GM12878 (cell line): ENCODE results near the gene SLCO1C1. TPM values are rescaled to one million over a fixed set of nuclear protein-coding genes. Genes with fewer than 3 reads are reported as not detected.
"Not testable (repeated sequence)": the region's sequence is repeated elsewhere in the genome, so short reads cannot be mapped to it uniquely, and the experiment has no call there.

ENCODE experiments used
- ATAC-seq: fragments of 200-7000 bp; cut with Tn5 transposase; 3 replicates; pipeline ENCODE4 v1.9.1; 2020; ENCODE audit warnings: mild to moderate bottlenecking, moderate library complexity
- BruUV-seq: library from RNA; stranded (reverse); fragments of 400-500 nt; replicated peaks from 2 replicates; lab custom pipeline; 2021; lab: Mats Ljungman, UMichigan
- CTCF ChIA-PET: fragments of 300-600 bp; sonication (Branson Sonifier 250); formaldehyde crosslinking; extraction: SDS; loops from one replicate; lab custom pipeline; 2021; ENCODE audit warnings: inconsistent platforms; lab: Yijun Ruan, JAX
- POLR2A ChIA-PET: fragments of 350-600 bp; formaldehyde crosslinking; extraction: SDS; loops from one replicate; lab custom pipeline; 2021; ENCODE audit warnings: inconsistent platforms; lab: Charles Lee
- RAD21 ChIA-PET: fragments of 300-600 bp; sonication (Branson Sonifier 250); formaldehyde crosslinking; loops from one replicate; lab custom pipeline; 2023; ENCODE audit warnings: antibody characterized with exemption; ENCODE audit not compliant: unreplicated experiment; lab: Charles Lee
- SMC1A ChIA-PET: fragments of 300-600 bp; sonication (Branson Sonifier 250); formaldehyde crosslinking; loops from one replicate; lab custom pipeline; 2023; ENCODE audit not compliant: unreplicated experiment, uncharacterized antibody; lab: Charles Lee
- DNase-seq: peaks from one replicate; pipeline ENCODE4 v3.0.0-alpha.2; 2011; ENCODE audit warnings: low read depth, low spot score
- FAIRE-seq: peaks from 3 replicates; lab custom pipeline; 2011; peaks lifted over from hg19 to GRCh38; lab: Jason Lieb, UNC
- H2AFZ ChIP-seq: 2 replicates; pipeline ENCODE4 v1.6.0; 2011; ENCODE audit warnings: low read depth, low read length, control low read depth; ENCODE audit not compliant: control insufficient read depth
- H3K27ac ChIP-seq: 2 replicates; pipeline ENCODE4 v1.5.1; 2011; ENCODE audit warnings: control low read depth; ENCODE audit not compliant: control insufficient read depth, insufficient read depth
- H3K27me3 ChIP-seq, 2 experiments: replicated peaks in 1 of 2; 2 replicates each; pipeline versions ENCODE4 v1.6.0 to v1.6.1; 2011; ENCODE audit warnings: low read length in 1 of 2; ENCODE audit not compliant: control insufficient read depth in 2 of 2, insufficient read depth in 2 of 2
- H3K36me3 ChIP-seq, 2 experiments: 2 replicates each; pipeline ENCODE4 v1.5.1; 2011; ENCODE audit warnings: low read length in 1 of 2; ENCODE audit not compliant: control insufficient read depth in 2 of 2, insufficient read depth in 2 of 2
- H3K4me1 ChIP-seq: 2 replicates; pipeline ENCODE4 v1.6.1; 2011; ENCODE audit warnings: mild to moderate bottlenecking, low read length, moderate library complexity, mixed read lengths; ENCODE audit not compliant: control insufficient read depth, insufficient read depth
- H3K4me2 ChIP-seq: 2 replicates; pipeline ENCODE4 v1.6.0; 2011; ENCODE audit warnings: control low read depth; ENCODE audit not compliant: control insufficient read depth, insufficient read depth
- H3K4me3 ChIP-seq: fragments of 200-600 bp; sonication (generic); 2 replicates; pipeline ENCODE4 v1.5.1; 2016
- H3K79me2 ChIP-seq: 2 replicates; pipeline ENCODE4 v1.6.0; 2011; ENCODE audit warnings: low read length; ENCODE audit not compliant: control insufficient read depth, insufficient read depth
- H3K9ac ChIP-seq: 2 replicates; pipeline ENCODE4 v1.8.0; 2011; ENCODE audit warnings: low read length, control low read depth, mixed read lengths; ENCODE audit not compliant: control insufficient read depth, insufficient read depth
- H3K9me3 ChIP-seq: replicated peaks from 3 replicates; pipeline ENCODE4 v1.5.1; 2011; ENCODE audit warnings: mild to moderate bottlenecking, low read length; ENCODE audit not compliant: control insufficient read depth, insufficient read depth
- H4K20me1 ChIP-seq: 2 replicates; pipeline ENCODE4 v1.6.0; 2011; ENCODE audit not compliant: control insufficient read depth, insufficient read depth
- CREB1 ChIP-seq: IDR thresholded peaks from 2 replicates; pipeline ENCODE4 v1.6.1; 2012; ENCODE audit warnings: low read depth, mild to moderate bottlenecking, inconsistent platforms
- WGBS: methylation state at CpG from one replicate; pipeline ENCODE4 v1.1.6; 2016; ENCODE audit warnings: low lambda C conversion rate; ENCODE audit not compliant: insufficient replicate concordance, insufficient coverage; ENCODE audit errors: missing lambda C conversion rate; 5-methylcytosine and 5-hydroxymethylcytosine counted together
- in situ Hi-C: fragments of 300-500 bp; cut with MboI; formaldehyde crosslinking; loops from 9 replicates; pipeline ENCODE4 v1.14.3; 2018; ENCODE audit warnings: mixed read lengths
- intact Hi-C: fragments of 100-400 bp; cut with micrococcal nuclease; formaldehyde crosslinking; loops from one replicate; pipeline ENCODE4 v1.14.2; 2022; ENCODE audit not compliant: unreplicated experiment
- polyA plus RNA-seq, 11 experiments: library from polyadenylated mRNA; depleted of rRNA in 4 of 11; unstranded in 6 of 11; stranded (reverse) in 5 of 11; fragments of >200 nt; fragmentation: Nextera tagmentation in 4 of 11; fragmentation: Illumina TruSeq in 1 of 11; extraction: Ambion mirVana in 4 of 11; extraction: Trizol in 1 of 11; gene quantifications; 1 replicate in 1 of 11; 2 replicates in 10 of 11; pipeline versions ENCODE4 v1.2.1 to v1.2.3, GENCODE V29; 2011 to 2016; ENCODE audit warnings: inconsistent platforms in 2 of 11, missing spikeins in 2 of 11, low read depth in 1 of 11
- total RNA-seq, 4 experiments: library from RNA; depleted of rRNA in 3 of 4; stranded (reverse); fragments of >200 nt in 3 of 4; fragmentation: Illumina TruSeq in 1 of 4; extraction: Trizol in 1 of 4; gene quantifications; 2 replicates each; pipeline versions ENCODE4 v1.2.1 to v1.2.3, GENCODE V29; 2013 to 2021

Gene SLCO1C1
- total and polyA plus RNA-seq, 10 of the 15 experiments (the other 5 are each of a cell fraction or from before 2014, with no cell fraction given), result 0.22 TPM; not detected in 9

DNA sequence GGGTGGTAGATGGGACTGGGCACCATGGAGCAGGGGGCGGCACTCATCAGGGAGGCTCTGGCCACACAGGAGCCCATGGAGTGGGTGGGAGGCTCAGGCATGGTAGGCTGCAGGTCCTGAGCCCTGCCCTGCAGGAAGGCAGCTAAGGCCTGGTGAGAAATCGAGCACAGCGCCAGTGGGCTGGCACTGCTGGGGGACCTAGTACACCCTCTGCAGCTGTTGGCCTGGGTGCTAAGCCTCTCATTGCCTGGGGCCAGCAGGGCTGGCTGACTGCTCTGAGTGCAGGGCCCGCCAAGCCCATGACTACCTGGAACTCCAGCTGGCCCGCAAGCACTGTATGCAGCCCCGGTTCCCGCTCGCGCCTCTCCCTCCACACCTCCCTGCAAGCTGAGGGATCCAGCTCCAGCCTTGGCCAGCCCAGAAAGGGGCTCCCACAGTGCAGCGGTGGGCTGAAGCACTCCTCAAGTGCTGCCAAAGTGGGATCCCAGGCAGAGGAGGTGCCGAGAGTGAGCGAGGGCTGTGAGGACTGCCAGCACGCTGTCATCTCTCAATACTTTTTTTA lies 88.7 kb downstream of the SLCO1C1 start:
- 57% methylated on average over 12 of the region's 13 CpGs for WGBS
- H3K27me3 ChIP-seq, H3K4me3 ChIP-seq, H3K27ac ChIP-seq, intact Hi-C loops, BruUV-seq, ATAC-seq, H3K4me2 ChIP-seq, CTCF ChIA-PET, FAIRE-seq, H3K9me3 ChIP-seq, H4K20me1 ChIP-seq, RAD21 ChIA-PET, H3K79me2 ChIP-seq, H2AFZ ChIP-seq, H3K4me1 ChIP-seq, DNase-seq, POLR2A ChIA-PET, SMC1A ChIA-PET, H3K9ac ChIP-seq, H3K36me3 ChIP-seq, in situ Hi-C loops: not testable (repeated sequence)

DNA sequence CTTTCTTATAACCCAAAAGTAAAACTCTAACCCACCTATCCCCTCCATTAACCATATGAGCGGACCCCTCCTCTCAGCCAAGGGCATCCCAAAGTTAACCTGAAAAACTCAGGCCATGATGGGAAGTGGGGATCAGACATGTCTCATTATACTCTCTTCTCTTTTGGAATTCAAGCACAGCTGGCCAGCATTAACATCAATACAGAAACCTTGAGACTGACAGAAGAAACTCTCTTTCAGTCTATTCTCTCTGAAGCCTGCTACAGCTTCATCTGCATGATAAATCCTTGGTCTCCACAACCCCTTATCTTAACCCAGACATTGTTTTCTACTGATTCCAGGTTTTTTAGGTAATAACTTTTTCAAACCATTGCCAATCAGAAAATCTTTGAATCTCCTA lies 97.8 kb downstream of the SLCO1C1 start:
- in situ Hi-C loops, result no loop called here
- no peak for ATAC-seq

More for the DNA sequence above, 97.8 kb downstream of the SLCO1C1 start:
- no peak overlapping the region for H3K27ac ChIP-seq
- ChIA-PET CTCF (no interaction called here), SMC1A (no interaction called here), POLR2A (no interaction called here), RAD21 (no interaction called here)
- H3K79me2 ChIP-seq, result no peaks in the 10 kb centered on the region
- no peak overlapping the region for H2AFZ ChIP-seq
- no peaks in the 10 kb centered on the region for H3K27me3 ChIP-seq
- no peak overlapping the region for H3K4me2 ChIP-seq
- no peaks in the 10 kb centered on the region for H3K36me3 ChIP-seq
- TF ChIP-seq CREB1, result no peak
- TF ChIP-seq, all 136 proteins: peak for 0
- FAIRE-seq (no peak), DNase-seq (no peak)
- Histone ChIP-seq H4K20me1 (no peaks in the 10 kb centered on the region), H3K4me1 (no peaks in the 10 kb centered on the region), H3K4me3 (no peak overlapping the region), H3K9me3 (no peaks in the 10 kb centered on the region), H3K9ac (no peak overlapping the region)
- 0% methylated on average over 1 of the region's 1 CpG for WGBS
- no TSS peak for BruUV-seq
- intact Hi-C loops, result no loop called here
